GM10266 (cell line): ENCODE measurements around the gene GLRX5.

Experiments
- DNase-seq: peaks from one replicate; pipeline ENCODE4 v3.0.0; 2012; ENCODE audit errors: extremely low spot score
- TF ChIP-seq, protein P1 (sequence below): IDR thresholded peaks from 2 replicates; pipeline ENCODE4 v1.5.1; 2012; ENCODE audit warnings: mild to moderate bottlenecking, low read depth; ENCODE audit not compliant: control insufficient read depth, insufficient read depth; ENCODE audit errors: missing control alignments

The GLRX5 gene

DNA sequence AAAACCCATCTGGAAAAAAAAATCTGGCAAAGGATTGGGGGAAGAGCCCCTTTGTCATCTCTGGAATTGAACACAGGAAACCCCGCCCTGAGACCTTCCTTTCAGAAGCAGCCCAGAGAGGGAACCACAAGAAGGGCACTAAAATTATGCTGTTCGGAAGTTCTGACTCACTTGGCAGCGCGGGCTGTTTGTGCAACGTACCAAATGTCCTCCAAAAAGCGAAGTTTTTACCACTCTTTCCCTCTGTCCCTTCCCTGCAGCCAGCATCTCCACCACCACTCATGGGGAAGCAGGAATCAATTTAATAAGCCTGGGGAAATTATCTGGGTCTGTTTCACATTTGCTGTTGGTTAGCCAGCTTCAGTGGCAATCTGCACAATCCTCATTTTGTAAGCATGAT lies 15.2 kb upstream of the GLRX5 start:
- TF ChIP-seq, protein P1, sequence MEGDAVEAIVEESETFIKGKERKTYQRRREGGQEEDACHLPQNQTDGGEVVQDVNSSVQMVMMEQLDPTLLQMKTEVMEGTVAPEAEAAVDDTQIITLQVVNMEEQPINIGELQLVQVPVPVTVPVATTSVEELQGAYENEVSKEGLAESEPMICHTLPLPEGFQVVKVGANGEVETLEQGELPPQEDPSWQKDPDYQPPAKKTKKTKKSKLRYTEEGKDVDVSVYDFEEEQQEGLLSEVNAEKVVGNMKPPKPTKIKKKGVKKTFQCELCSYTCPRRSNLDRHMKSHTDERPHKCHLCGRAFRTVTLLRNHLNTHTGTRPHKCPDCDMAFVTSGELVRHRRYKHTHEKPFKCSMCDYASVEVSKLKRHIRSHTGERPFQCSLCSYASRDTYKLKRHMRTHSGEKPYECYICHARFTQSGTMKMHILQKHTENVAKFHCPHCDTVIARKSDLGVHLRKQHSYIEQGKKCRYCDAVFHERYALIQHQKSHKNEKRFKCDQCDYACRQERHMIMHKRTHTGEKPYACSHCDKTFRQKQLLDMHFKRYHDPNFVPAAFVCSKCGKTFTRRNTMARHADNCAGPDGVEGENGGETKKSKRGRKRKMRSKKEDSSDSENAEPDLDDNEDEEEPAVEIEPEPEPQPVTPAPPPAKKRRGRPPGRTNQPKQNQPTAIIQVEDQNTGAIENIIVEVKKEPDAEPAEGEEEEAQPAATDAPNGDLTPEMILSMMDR, result no peak
- DNase-seq, result peak; percentile 63

GRCh38 chr14:95520346-95520745 lies 14.5 kb upstream of the GLRX5 start:
- no peak for DNase-seq
- TF ChIP-seq, protein P1, result no peak

DNA sequence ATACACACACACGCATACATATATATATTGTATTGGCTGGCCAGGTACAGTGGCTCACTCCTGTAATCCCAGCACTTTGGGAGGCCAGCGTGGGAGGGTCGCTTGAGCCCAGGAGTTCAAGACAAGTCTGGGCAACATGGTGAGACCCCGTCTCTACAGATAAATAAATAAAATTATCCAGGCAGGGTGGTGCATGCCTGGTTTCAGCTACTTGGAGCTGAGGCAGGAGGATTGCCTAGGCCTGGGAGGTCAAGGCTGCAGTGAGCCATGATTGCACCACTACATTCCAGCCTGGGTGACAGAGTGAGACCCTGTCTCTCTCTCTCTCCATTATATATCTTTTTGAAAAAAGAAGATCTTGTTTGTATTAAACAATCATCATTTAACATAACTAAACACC lies 13.8 kb upstream of the GLRX5 start:
- TF ChIP-seq, protein P1, result no peak
- DNase-seq, result no peak

- TF ChIP-seq, protein P1, result no peak
- no peak for DNase-seq
Observed at GRCh38 chr14:95522116-95522515, 12.7 kb upstream of the GLRX5 start.

GRCh38 chr14:95522556-95522955 lies 12.3 kb upstream of the GLRX5 start:
- TF ChIP-seq, protein P1, result no peak
- no peak for DNase-seq

DNA sequence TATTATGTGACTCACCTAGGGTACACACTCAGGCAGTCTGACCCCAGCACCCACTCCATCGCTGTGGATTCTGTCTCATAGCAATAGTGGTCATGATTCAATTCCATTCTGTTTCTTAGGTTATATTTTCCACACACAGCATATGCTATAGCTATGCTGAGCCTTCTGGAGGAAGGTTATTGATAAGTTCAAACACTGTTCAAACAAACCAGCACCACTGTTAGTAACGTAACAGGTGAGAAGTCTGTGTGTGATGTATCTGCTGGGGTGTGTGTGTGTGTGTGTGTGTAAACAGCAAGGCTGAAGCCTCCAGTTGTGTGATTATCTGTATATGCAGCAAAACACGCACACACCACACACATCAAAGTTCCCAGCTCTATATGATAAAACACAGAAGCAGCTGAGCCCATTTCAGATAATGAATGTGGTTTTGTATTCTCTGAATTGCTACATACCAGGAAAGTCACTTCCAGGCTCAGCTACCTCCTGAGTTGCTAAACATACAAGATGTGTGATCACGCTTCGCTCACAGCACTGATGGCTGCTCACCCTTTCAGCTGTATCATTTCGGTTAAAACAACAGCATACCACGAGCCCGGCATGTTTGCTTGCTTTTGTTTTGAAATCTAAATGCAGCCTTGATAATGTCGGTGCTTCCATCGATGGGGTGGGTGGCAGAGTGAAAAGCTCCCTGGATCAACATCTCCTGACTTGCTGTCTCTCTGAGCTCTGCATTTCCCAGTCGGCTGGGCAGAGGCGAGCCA lies 11.6 kb upstream of the GLRX5 start:
- TF ChIP-seq, protein P1, result no peak
- no peak for DNase-seq

DNA sequence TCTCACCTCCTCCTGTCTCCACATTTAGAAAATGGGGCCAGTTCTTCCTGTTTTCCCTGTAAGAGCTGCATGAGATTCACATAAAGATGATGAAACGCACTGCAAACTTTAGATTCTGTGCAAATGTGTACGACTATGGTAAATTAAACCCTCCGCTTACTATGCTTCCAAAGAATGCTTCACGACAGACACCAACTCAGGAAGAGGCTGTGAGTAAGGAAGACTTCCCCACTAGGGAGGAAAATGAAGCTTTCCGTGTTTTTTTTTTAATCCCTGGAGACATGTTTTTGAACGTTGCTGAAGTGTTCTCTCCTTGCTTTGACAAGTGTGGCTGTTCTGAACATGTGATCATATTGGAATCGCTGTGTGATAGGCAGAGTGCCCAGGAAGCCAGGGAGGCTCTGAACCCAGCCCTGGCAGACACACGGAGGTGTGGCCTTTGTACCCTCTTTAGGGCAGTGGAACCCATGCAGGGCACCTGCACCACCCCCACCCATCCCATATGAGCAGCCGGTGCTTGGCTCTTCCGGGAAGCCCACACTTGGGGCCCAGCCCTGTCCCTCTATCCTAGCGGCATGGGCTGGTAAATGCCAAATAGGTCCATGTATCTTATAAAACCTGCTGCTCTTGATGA lies 10.9 kb upstream of the GLRX5 start:
- DNase-seq, result no peak
- TF ChIP-seq, protein P1, result no peak
